Nephron progenitor cell (in vitro differentiated cells): ENCODE results near the gene BIN2.

Source experiments
- DNase-seq: peaks from one replicate; pipeline ENCODE4 v3.0.0; 2021
- H3K27ac Mint-ChIP-seq: 2 replicates; pipeline ENCODE4 v1.8.0; 2021; ENCODE audit warnings: mild to moderate bottlenecking, moderate library complexity, mixed read lengths
- H3K27me3 Mint-ChIP-seq: 2 replicates; pipeline ENCODE4 v1.8.0; 2021; ENCODE audit warnings: mild to moderate bottlenecking, low read depth, mixed read lengths; ENCODE audit not compliant: poor library complexity
- H3K36me3 Mint-ChIP-seq: 2 replicates; pipeline ENCODE4 v1.8.0; 2021; ENCODE audit warnings: low read depth, mixed read lengths
- H3K4me1 Mint-ChIP-seq: 2 replicates; pipeline ENCODE4 v1.8.0; 2021; ENCODE audit warnings: mixed read lengths
- H3K4me3 Mint-ChIP-seq: 2 replicates; pipeline ENCODE4 v1.8.0; 2021; ENCODE audit warnings: mild to moderate bottlenecking, moderate library complexity, mixed read lengths
- H3K9me3 Mint-ChIP-seq: 2 replicates; pipeline ENCODE4 v1.8.0; 2021; ENCODE audit warnings: mild to moderate bottlenecking, moderate library complexity, mixed read lengths
- TF ChIP-seq, protein P1 (sequence below): fragments of 200-600 bp; sonication (generic); IDR thresholded peaks from 2 replicates; pipeline ENCODE4 v1.5.0; 2021; ENCODE audit warnings: antibody characterized with exemption

Gene BIN2

DNA sequence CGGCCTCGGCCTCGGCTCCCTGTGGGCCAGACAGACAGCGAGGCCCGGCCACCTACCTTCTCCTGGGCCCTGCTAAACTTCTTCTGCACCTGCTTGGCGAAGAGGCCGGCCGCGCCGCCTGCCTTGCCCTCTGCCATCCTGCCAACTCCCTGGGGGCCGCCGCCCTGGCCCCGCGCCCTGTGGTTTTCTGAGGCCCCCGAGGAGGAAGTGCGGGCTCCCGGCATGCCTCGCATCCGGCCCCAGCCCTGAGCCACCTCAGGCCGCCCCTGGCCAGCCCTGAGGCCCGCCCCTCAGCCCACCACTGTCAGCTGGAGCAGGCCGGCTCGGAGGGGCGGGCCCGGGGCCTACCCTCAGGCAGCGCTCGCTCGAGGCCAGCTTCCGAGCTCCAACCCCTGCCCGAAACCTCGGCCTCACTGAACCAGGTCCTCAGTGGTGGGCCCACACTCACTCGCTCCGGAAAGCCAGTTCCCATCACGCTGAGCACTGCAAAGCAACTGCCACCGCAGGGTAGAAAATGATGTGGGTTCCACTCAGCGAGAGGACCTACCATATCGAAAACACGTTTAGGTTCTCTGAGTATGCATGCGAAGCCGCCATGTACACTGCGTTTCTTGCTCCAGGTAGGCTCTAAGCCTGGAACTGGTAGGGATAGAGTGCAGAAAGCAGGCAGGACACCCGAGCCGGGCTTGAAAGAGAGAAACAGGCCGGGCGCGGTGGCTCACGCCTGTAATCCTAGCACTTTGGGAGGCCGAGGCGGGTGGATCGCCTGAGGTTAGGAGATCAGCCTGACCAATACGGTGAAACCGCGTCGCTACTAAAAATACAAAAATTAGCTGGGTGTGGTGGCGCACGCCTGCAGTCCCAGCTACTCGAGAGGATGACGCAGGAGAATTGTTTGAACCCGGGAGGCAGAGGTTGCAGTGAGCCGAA lies at the start of gene BIN2:
TSS of gene BIN2 (minus strand) at position 209 of the 930 bp plus-strand sequence. CDS start at position 137, 72 bp downstream.
- peaks cover 4% of the 10 kb centered on the region for H3K27me3 Mint-ChIP-seq
- peak within 1 kb of the TSS; percentile 36 for H3K27ac Mint-ChIP-seq
- no peaks in the 10 kb centered on the region for H3K9me3 Mint-ChIP-seq
- TF ChIP-seq, protein P1, sequence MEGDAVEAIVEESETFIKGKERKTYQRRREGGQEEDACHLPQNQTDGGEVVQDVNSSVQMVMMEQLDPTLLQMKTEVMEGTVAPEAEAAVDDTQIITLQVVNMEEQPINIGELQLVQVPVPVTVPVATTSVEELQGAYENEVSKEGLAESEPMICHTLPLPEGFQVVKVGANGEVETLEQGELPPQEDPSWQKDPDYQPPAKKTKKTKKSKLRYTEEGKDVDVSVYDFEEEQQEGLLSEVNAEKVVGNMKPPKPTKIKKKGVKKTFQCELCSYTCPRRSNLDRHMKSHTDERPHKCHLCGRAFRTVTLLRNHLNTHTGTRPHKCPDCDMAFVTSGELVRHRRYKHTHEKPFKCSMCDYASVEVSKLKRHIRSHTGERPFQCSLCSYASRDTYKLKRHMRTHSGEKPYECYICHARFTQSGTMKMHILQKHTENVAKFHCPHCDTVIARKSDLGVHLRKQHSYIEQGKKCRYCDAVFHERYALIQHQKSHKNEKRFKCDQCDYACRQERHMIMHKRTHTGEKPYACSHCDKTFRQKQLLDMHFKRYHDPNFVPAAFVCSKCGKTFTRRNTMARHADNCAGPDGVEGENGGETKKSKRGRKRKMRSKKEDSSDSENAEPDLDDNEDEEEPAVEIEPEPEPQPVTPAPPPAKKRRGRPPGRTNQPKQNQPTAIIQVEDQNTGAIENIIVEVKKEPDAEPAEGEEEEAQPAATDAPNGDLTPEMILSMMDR, result no peak
- H3K4me1 Mint-ChIP-seq, result peaks cover 37% of the 10 kb centered on the region
- DNase-seq, result no peak
- H3K4me3 Mint-ChIP-seq, result no peak within 1 kb of the TSS
- no peaks in the 10 kb centered on the region for H3K36me3 Mint-ChIP-seq

GRCh38 chr12:51373187-51373586 lies 49.2 kb upstream of the BIN2 start:
- H3K27ac Mint-ChIP-seq, result no peak overlapping the region
- TF ChIP-seq, protein P1, result no peak
- H3K9me3 Mint-ChIP-seq, result no peaks in the 10 kb centered on the region

GRCh38 chr12:51372021-51372420 lies 48.0 kb upstream of the BIN2 start:
- H3K4me1 Mint-ChIP-seq, result peaks cover 67% of the 10 kb centered on the region
- no peak for DNase-seq
- peak overlapping the region; percentile 99 for H3K27ac Mint-ChIP-seq
- no peaks in the 10 kb centered on the region for H3K36me3 Mint-ChIP-seq
- TF ChIP-seq, protein P1, result no peak
- H3K9me3 Mint-ChIP-seq, result no peaks in the 10 kb centered on the region
- H3K27me3 Mint-ChIP-seq, result no peaks in the 10 kb centered on the region
- H3K4me3 Mint-ChIP-seq, result peak overlapping the region; percentile 67

More at GRCh38 chr12:51373187-51373586, 49.2 kb upstream of the BIN2 start:
- no peak for DNase-seq
- Mint-ChIP-seq H3K36me3 (no peaks in the 10 kb centered on the region), H3K4me3 (no peak overlapping the region), H3K27me3 (no peaks in the 10 kb centered on the region), H3K4me1 (peaks cover 71% of the 10 kb centered on the region)

GRCh38 chr12:51371295-51371953 lies 47.5 kb upstream of the BIN2 start:
- H3K9me3 Mint-ChIP-seq, result no peaks in the 10 kb centered on the region
- H3K36me3 Mint-ChIP-seq, result no peaks in the 10 kb centered on the region
- no peaks in the 10 kb centered on the region for H3K27me3 Mint-ChIP-seq
- TF ChIP-seq, protein P1, result no peak
- DNase-seq, result peak; percentile 53
- H3K27ac Mint-ChIP-seq, result peak overlapping the region; percentile 99
- H3K4me1 Mint-ChIP-seq, result peaks cover 67% of the 10 kb centered on the region
- peak overlapping the region; percentile 67 for H3K4me3 Mint-ChIP-seq

DNA sequence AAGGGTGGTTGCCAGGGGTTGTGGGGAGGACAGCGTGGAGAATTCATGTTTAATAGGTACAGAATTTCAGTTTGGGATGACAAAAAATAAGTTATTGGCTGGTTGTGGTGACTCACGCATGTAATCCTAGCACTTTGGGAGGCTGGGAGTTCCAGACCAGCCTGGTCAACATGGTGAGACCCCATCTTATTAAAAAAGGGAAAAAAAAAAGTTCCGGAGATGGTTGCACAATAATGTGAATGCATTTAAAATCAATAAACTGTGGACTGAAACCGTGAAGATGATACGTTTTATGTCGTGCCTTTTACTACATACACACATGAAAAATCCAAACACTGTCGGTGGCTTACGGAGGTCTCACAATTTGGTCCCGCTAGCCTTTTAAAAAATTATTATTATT lies 46.7 kb upstream of the BIN2 start:
- H3K9me3 Mint-ChIP-seq, result no peaks in the 10 kb centered on the region
- no peak overlapping the region for H3K4me3 Mint-ChIP-seq
- TF ChIP-seq, protein P1, result no peak
- peak overlapping the region; percentile 87 for H3K27ac Mint-ChIP-seq
- H3K36me3 Mint-ChIP-seq, result no peaks in the 10 kb centered on the region
- DNase-seq, result no peak
- no peaks in the 10 kb centered on the region for H3K27me3 Mint-ChIP-seq
- H3K4me1 Mint-ChIP-seq, result peaks cover 67% of the 10 kb centered on the region
